ENCODE data around the gene OLFML2A.

The OLFML2A gene

DNA sequence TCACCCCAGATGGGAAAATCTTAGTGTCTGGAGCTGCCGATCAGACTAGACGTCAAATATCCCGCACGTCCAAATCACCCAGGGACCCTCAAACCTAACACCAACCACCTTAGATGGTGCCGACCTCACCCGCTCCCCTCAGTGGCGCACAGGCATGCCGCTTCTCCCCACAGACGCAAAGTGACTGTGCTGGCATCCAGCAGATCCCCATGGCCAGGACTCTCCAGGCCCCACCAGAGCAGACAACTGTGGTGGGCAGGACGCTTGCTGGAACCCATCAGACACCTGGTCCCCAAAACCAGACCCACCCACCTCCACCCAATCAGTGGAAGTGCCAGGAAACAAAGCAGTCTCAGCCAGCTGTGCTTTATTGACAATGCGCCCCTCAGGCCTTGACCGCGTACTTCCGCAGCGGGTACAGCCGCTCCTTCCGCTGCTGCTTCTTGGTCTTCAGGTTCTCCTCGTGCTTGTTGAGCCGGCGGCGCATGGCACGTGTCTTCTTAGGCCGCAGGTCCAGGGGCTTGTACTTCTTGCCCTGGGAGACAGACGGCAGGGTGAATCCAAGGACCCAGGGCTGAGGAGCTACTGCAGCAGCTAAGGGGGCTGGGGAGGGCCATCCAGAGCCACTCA lies 80.7 kb downstream of the OLFML2A start:
- DNase-seq, result no peak

DNA sequence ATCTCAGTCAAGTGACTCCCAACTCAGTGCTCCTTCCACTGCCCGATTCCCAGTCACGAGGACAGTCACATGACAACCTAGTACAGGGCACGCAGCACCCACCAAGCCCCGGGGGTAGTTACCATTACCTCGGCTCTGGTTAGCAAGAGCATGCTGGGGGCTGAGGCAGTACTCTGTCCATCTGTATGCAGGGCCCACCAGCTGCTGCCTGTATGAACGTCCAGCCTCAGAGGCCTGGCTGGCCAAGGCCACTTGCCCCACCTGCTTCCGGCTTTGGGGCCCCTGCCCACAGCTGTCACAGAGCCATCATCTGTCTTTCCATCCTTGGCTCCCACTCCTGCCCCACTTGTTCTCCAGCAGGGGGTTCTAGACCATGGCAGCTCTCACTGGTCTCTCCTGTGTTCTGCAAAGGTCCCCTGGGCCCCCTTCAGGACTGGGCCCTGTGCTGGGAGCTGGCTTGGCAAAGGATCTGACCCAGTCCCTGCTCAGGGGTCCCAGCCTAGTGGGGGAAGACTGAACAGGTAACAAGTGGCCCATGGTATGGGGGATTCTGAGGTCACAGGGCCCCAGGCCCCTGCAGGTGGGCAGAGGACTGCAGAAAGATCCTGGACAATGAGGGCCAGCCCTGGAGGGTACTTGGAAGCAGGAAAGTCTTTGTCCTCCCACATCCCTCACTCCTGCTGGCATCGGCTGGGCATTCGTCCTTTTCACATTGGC lies 81.6 kb downstream of the OLFML2A start:
- DNase-seq, result no peak

DNA sequence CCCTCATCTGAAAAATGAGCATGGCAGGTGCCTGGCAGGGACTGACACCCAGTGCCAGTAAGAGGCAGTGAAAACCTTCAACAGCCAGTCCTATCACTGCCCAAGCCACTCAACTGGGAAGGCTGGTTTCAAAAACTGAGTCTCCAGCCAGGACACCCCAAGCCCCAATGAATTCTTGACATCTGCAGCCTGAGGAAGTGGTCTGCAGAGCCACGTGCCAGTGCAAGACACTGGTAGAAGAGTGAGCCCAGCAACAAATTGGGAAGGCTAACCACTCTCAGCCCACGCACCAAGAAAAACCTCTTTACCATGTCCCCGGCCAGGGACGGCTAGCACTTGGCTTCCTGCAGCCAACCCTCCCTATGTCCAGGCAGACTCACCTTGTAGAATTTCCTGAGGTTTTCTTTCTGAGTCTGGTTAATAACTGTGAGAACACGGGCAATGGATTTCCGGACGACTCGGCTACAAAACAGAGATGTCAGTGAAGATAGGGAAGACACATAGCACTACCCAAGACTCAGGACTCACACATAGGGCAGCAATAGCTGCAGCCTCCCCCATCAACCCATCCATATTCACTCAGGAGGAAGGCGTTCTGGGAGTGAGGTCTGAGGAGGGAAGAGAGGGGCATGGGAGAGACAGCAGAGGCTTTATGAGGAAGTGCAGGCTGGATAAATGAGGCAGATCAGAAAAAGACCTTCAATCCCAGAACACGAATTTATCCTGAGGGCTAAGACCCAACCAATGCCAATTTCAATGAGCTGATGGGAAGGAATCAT lies 83.1 kb downstream of the OLFML2A start:
- no peak for DNase-seq

DNA sequence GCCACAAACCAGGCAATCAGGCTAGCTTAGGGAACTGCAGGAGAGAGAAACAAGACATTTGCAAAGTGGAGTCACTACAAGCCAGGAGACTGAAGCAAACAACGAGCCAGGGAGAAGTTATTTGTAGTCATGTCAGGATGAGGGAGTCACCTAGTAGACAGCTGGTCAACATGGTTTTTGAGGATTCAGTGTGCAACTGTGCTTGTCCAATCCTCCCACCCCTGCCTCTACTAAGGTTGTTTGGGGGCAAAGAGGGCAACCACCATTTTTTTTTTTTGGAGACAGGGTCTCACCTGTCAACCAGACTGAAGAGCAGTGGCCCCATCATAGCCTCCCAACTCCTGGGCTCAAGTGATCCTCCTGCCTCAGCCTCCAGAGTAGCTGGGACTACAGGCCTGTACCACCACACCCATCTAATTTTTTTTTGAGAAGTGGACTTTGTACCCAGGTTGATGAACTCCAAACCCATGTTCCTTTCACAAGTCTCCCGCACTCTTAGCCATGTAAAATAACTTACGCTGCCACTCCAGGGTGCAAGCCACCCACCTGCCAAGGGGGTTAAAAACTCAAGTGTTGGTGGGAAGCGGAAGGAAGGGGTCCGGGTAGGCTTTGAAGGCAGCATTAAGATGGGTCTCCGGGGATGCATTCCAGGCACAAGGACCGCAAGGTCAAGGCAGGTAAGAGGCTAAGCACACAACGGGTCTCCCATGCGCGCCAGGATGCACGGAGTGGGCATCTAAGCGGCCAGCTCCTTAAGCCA lies 83.8 kb downstream of the OLFML2A start:
- DNase-seq, result no peak

DNA sequence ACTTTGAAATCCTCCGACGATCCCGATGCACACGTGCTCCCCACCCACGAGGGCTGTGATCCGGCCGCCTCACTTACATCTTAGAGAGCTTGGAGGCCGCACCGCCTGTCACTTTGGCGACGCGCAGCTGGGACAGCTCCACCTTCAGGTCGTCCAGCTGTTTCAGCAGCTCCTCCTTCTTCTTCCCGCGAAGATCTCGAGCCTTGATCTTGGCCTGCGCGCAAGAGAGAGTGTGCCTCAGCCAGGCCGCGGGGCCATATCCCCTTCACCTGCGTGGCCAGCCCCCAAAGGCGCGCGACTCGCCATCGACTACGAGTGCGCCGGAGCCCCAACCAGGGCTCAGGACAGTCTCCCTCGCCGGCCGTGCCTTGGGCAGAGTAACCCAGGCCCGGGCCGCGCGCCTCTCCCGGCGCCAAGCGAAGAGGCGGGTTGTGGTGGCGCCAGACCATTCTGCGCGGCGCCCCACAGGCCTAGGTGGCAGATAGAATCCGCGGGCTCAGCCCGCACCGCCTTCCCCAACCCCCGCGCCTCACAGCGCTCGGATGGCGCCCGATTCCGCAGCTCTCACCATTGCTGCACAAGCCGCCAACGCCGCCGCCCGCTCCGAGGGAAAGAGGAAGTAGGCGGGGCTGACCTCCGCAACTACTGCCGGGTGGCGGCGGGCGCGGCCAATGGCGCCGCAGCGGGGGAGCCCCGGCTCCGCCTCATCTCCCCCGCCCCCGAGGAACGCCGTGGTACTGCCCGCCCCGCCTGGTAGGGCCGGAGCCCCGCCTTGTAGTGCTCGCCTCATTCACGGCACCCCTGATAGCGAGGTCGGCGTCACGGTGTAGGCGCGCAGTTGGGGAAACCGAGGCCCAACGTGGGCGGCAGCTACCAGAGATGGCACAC lies 84.7 kb downstream of the OLFML2A start, which contains the start of the genes ARPC5L and RPL35:
Gene ARPC5L, plus strand, starts transcription at position 789 of the 888 bp plus-strand sequence. CDS start 7,161 bp downstream, outside the sequence.
Gene RPL35, minus strand, starts transcription at position 616 of the 888 bp plus-strand sequence. Its CDS starts 45 bp downstream, at position 571.
- peak; percentile 37 for DNase-seq

DNA sequence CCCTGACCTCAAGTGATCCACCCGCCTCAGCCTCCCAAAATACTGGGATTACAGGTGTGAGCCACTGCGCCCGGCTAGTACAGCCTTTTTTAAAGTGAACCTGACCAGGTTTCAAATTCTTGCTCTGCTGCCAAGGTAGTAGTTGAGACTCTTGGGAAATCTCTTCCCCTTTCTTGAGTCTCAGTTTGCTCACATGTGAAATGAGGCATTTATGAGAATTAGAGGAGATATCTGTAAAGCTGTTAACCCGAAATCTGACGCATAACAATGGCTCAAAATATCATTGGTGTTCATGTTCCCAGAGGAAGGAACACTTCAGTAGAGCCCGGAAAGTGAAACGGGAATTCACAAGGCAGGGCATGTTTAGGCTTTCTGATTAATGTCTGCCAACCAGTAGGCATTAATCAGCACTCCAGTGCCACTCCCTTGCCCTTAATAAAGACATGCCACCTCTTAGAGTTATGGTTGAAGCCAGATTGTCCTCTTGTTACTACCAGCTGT lies 86.5 kb downstream of the OLFML2A start:
- no peak for DNase-seq

Data from NCI-H187 treated with DMSO at 0.1 percent for 48 hours (cell line).